ENCODE results near the gene GRM1.

The GRM1 gene

GRCh38 chr6:146315381-146316174 is 286.7 kb downstream of the GRM1 start:
- no peaks in the 10 kb centered on the region for H3K4me1 ChIP-seq (ENCODE audit: insufficient read depth, poor library complexity, severe bottlenecking)
- H3K36me3 ChIP-seq (ENCODE audit: low read depth): no peaks in the 10 kb centered on the region
- peaks cover 2% of the 10 kb centered on the region for H3K9me3 ChIP-seq (ENCODE audit: severe bottlenecking)
- DNase-seq (ENCODE audit: low spot score): no peak
- TF ChIP-seq, protein P1, sequence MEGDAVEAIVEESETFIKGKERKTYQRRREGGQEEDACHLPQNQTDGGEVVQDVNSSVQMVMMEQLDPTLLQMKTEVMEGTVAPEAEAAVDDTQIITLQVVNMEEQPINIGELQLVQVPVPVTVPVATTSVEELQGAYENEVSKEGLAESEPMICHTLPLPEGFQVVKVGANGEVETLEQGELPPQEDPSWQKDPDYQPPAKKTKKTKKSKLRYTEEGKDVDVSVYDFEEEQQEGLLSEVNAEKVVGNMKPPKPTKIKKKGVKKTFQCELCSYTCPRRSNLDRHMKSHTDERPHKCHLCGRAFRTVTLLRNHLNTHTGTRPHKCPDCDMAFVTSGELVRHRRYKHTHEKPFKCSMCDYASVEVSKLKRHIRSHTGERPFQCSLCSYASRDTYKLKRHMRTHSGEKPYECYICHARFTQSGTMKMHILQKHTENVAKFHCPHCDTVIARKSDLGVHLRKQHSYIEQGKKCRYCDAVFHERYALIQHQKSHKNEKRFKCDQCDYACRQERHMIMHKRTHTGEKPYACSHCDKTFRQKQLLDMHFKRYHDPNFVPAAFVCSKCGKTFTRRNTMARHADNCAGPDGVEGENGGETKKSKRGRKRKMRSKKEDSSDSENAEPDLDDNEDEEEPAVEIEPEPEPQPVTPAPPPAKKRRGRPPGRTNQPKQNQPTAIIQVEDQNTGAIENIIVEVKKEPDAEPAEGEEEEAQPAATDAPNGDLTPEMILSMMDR (IDR thresholded peaks at IDR 0.05; ENCODE audit: poor library complexity, severe bottlenecking): no peak
- ATAC-seq (ENCODE audit: low read depth): no peak
- no peaks in the 10 kb centered on the region for H3K27me3 ChIP-seq (ENCODE audit: insufficient read depth, poor library complexity, severe bottlenecking)
- no peak overlapping the region for H3K4me3 ChIP-seq (ENCODE audit: severe bottlenecking)
- no peak overlapping the region for H3K27ac ChIP-seq (ENCODE audit: poor library complexity, severe bottlenecking)

GRCh38 chr6:146316175-146316495 is 287.3 kb downstream of the GRM1 start:
- ATAC-seq (ENCODE audit: low read depth) (no peak), DNase-seq (ENCODE audit: low spot score) (no peak)
- Histone ChIP-seq H3K36me3 (ENCODE audit: low read depth) (no peaks in the 10 kb centered on the region), H3K4me1 (ENCODE audit: insufficient read depth, poor library complexity, severe bottlenecking) (no peaks in the 10 kb centered on the region), H3K4me3 (ENCODE audit: severe bottlenecking) (no peak overlapping the region), H3K27ac (ENCODE audit: poor library complexity, severe bottlenecking) (no peak overlapping the region), H3K9me3 (ENCODE audit: severe bottlenecking) (peaks cover 2% of the 10 kb centered on the region), H3K27me3 (ENCODE audit: insufficient read depth, poor library complexity, severe bottlenecking) (no peaks in the 10 kb centered on the region)
- TF ChIP-seq, protein P1 (IDR thresholded peaks at IDR 0.05; ENCODE audit: poor library complexity, severe bottlenecking): no peak

DNA sequence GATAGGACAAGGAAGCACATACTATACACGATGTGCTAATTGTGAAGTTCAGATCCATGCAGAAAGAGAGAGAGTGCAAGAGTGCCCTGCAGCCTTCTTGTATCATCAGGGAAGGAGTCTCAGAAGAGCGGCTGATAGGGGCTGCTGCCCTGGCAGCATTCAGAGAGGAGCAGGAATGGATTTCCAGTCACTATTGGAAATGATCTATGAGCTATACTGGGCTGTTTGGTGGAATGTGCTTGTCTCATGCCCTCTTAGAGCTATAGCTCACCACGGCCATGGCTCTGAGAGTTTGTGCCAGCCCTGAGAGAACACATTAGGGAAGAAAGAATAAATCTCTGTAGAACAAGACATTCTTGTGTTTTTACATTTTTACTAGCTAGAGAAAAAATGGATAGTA is 302.2 kb downstream of the GRM1 start:
- no peak overlapping the region for H3K27ac ChIP-seq (ENCODE audit: poor library complexity, severe bottlenecking)
- TF ChIP-seq, protein P1 (IDR thresholded peaks at IDR 0.05; ENCODE audit: poor library complexity, severe bottlenecking): no peak
- no peaks in the 10 kb centered on the region for H3K27me3 ChIP-seq (ENCODE audit: insufficient read depth, poor library complexity, severe bottlenecking)
- H3K9me3 ChIP-seq (ENCODE audit: severe bottlenecking): no peaks in the 10 kb centered on the region
- no peak for ATAC-seq (ENCODE audit: low read depth)
- H3K36me3 ChIP-seq (ENCODE audit: low read depth): no peaks in the 10 kb centered on the region
- H3K4me3 ChIP-seq (ENCODE audit: severe bottlenecking): no peak overlapping the region
- no peak for DNase-seq (ENCODE audit: low spot score)
- no peaks in the 10 kb centered on the region for H3K4me1 ChIP-seq (ENCODE audit: insufficient read depth, poor library complexity, severe bottlenecking)

DNA sequence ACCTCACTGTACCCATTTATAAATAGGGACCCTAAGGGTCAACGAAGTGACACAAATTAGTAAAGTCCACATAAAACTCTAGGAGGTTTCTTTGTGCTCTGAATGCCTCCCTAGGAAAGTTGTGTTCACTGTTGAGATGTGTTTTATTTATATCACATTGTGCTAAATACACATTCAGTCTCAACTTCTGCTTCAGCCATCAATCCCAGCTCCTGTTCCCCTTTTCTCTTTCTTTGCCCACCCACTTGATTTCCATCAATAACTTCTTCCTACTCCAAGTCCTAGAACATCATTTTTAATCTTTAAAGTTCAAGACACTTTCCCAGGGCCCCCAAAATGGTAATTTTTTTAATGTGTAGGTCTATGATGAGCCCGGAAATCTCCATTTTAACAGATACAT is 306.5 kb downstream of the GRM1 start:
- no peaks in the 10 kb centered on the region for H3K27me3 ChIP-seq (ENCODE audit: insufficient read depth, poor library complexity, severe bottlenecking)
- H3K4me3 ChIP-seq (ENCODE audit: severe bottlenecking): no peak overlapping the region
- DNase-seq (ENCODE audit: low spot score): no peak
- H3K4me1 ChIP-seq (ENCODE audit: insufficient read depth, poor library complexity, severe bottlenecking): peaks cover 6% of the 10 kb centered on the region
- no peaks in the 10 kb centered on the region for H3K9me3 ChIP-seq (ENCODE audit: severe bottlenecking)
- no peak overlapping the region for H3K27ac ChIP-seq (ENCODE audit: poor library complexity, severe bottlenecking)
- no peak for ATAC-seq (ENCODE audit: low read depth)
- TF ChIP-seq, protein P1 (IDR thresholded peaks at IDR 0.05; ENCODE audit: poor library complexity, severe bottlenecking): no peak
- H3K36me3 ChIP-seq (ENCODE audit: low read depth): no peaks in the 10 kb centered on the region

DNA sequence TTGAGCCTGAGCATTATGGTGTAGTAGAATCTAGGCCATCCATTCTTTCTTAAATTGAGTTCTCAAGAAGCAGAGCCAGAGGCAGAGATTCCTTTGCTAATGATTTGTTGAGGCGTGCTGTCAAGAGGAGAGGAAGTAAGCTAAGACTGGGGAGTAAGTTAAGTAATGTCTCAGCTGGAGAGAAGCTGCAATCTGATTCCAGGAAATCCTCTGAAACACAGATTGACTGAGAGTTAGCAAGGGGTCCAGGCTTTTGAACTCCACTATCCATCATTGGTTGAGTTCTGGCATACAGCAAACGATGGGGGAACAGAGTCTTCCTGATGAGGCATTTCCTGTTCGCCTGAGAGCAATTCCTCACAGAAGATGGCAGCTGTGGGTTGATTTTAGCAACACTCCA is 307.3 kb downstream of the GRM1 start:
- DNase-seq (ENCODE audit: low spot score) (no peak), ATAC-seq (ENCODE audit: low read depth) (no peak)
- H3K36me3 ChIP-seq (ENCODE audit: low read depth): no peaks in the 10 kb centered on the region
- H3K27ac ChIP-seq (ENCODE audit: poor library complexity, severe bottlenecking): no peak overlapping the region
- H3K9me3 ChIP-seq (ENCODE audit: severe bottlenecking): no peaks in the 10 kb centered on the region
- H3K4me3 ChIP-seq (ENCODE audit: severe bottlenecking): no peak overlapping the region
- H3K4me1 ChIP-seq (ENCODE audit: insufficient read depth, poor library complexity, severe bottlenecking): peaks cover 6% of the 10 kb centered on the region
- TF ChIP-seq, protein P1 (IDR thresholded peaks at IDR 0.05; ENCODE audit: poor library complexity, severe bottlenecking): no peak
- no peaks in the 10 kb centered on the region for H3K27me3 ChIP-seq (ENCODE audit: insufficient read depth, poor library complexity, severe bottlenecking)

All from RWPE2 (cell line).